ENCODE measurements around the gene IRF4.

- TF ChIP-seq CTCF (IDR thresholded peaks at IDR 0.05 in 8 of 11, conservative IDR thresholded peaks at IDR 0.05 in 3 of 11) (no peak), POLR2AphosphoS5 (IDR thresholded peaks at IDR 0.05) (no peak)
These were observed 17.9 kb downstream of the IRF4 start for GRCh38 chr6:409370-409972.
